Dermis microvascular lymphatic vessel endothelial cell (primary cell): Measurements from ENCODE around the gene KLHDC8A. TPM values are rescaled to one million over a fixed set of nuclear protein-coding genes. Genes with fewer than 3 reads are reported as not detected.
"Not testable (repeated sequence)": the region's sequence is repeated elsewhere in the genome, so short reads cannot be mapped to it uniquely, and the experiment has no call there.

Experiments used
- DNase-seq, 2 donors: peaks; one replicate each; pipeline versions ENCODE4 v3.0.0 to v3.0.0-alpha.2; 2010; ENCODE audit warnings: low read depth in 2 of 2
- total RNA-seq: library from RNA; depleted of rRNA; stranded (reverse); fragments of >200 nt; gene quantifications from 2 replicates; pipeline ENCODE4 v1.2.1, GENCODE V29; 2014

The KLHDC8A gene
- total RNA-seq, 1 donor from 2014 or later = not detected

- DNase-seq = peak; percentile 60 to 85
Measured at GRCh38 chr1:205298191-205298994, 58.3 kb downstream of the KLHDC8A start.

DNA sequence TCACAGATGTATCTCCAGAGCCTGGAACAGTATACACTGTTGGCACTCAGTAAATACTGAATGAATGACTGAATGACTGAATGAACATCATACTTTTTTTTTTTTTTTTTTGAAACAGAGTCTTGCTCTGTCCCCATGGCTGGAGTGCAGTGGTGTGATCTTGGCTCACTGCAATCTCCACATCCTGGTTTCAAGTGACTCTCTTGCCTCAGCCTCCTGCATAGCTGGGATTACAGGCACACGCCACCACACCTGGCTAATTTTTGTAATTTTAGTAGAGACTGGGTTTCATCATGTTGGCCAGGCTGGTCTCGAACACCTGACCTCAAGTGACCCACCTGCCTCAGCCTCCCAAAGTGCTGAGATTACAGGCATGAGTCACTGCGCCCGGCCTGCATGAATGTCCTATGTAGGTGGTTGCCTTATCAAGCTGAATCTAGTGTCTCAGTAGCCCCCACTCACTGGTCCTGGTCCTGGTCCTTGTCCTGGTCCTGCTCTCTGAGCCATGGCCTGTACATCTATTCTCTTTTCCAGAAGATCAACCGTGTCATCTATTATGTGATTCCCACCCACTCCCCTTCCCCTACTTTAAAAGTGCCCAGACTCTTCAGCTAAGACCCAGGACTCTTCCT, 59.1 kb downstream of the KLHDC8A start:
- not testable (repeated sequence) for DNase-seq

GRCh38 chr1:205296154-205296553, 60.6 kb downstream of the KLHDC8A start:
- no peak for DNase-seq

GRCh38 chr1:205294934-205295333, 61.8 kb downstream of the KLHDC8A start:
- no peak for DNase-seq

DNA sequence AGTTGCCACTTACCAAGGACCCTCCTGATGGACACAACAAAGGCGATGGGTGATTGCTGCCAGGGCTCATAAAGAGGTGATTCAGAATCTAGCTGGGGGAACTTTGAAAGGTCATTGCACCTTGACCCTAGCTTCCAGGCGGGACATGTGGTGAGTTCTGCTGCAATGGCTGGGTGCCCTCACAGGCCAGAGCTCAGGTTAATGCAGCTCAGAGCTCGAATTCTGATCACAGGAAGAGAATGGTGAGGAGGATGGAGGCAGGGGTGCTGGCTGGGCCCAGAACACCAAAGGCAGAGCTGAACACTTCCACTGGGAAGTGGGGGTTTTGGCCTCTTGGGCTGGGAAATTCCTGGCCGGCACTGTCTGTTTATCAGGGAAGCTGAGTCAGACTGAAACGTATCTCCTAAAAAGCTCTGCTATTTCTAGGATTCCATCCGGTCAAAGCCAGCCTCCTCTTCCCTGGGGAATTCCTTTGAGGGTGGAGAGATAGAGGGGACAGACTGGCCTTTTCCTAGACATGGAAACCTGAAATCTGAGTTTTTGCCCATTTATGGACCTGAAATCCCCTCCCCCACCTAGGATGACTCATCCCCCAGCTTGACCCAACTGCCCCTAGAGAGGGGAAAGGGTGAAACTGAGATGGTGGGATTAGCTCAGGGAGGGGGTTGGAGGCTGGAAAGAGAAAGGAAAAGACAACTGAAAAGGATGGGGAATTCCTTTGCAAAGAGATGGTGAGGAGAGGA, 62.4 kb downstream of the KLHDC8A start:
- peak; percentile 95 to 96 for DNase-seq

DNA sequence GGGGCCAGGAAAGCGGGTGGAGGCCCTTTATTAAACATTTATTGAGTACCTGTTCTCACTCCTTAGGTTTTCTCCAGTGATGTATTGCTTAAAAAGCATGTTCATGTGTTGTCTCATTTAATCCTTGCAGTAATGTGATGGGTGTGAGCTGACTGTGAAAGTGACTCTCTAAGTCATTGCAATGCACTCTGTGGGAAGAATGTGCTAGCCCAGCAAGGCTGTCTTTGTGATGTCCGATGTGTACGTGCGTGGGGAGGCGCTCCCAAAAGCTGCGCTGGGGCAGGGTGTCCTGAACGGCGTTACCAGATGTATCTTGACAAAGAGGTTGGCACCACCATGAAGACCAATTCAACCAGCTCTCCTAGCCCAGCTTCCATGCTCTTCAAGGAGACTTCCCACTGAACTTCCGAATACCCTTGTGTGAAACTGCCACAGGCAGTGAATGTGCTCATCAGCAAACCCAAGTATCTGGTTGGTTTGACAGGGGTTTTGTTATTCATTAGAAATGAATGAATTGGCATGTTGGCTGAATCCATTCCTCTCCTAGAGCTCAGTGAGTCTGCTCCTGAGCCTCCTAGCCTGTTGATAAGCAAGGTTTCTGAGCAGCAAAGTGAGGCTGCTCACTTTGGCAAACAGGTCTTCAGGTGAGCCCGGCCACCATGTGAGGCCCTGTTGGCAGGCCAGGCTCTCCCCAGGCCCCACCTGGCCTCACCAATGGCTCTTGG, 63.2 kb downstream of the KLHDC8A start:
- no peak for DNase-seq

DNA sequence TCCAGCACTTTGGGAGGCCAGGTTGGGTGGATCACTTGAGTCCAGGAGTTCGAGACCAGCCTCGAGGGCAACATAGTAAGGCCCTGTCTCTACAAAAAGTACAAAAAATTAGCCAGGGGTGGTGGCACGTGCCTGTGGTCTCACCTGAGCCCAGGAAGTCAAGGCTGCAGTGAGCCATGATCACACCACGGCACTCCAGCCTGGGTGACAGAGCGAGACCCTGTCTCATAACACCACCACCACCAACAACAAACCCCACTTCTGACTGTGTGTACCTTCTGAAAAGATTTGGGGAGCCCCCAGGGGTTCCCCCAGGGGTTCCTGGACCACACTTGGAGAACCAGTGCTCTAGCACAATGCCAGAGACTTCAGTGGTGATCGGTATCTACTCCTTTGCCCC, 65.1 kb downstream of the KLHDC8A start:
- no peak for DNase-seq

DNA sequence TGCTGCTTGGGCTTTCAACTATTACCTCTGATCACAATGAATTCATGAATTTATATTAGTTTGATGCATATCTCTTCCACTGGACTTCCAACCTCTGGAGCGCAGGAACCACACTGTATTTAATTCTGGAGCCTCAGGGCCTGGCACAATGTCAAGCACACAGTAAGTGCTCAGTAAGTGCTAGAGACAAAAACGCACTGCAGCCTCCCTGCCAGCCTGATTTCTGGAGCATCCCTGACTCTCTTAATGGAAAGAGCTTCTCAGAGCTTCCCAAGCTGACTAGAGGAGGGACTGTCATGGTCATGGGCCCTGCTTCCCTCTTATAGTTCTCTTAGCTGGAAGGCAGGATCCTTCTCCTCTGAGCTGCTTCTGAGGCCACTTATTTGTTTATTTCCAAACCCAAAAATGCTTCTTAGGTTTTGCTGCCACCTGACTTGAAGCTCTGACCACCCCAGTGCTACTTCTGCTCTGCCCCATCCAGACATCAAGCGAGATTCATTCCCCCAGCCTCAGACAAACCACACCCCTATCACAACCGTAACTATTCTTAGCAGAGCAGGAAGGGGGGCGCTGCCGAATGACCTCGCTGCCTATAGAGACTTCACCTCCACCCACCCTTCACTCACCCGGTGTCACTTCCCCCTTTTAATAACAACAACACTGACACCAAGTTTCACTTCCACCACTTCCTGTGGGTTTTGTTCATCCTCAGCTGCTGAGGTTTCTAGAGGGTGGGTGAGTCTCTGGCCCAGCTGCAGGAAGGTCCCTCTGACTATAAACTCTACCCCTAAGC, 68.8 kb downstream of the KLHDC8A start:
- DNase-seq = peak in 1 of 2 donors; percentile 65

DNA sequence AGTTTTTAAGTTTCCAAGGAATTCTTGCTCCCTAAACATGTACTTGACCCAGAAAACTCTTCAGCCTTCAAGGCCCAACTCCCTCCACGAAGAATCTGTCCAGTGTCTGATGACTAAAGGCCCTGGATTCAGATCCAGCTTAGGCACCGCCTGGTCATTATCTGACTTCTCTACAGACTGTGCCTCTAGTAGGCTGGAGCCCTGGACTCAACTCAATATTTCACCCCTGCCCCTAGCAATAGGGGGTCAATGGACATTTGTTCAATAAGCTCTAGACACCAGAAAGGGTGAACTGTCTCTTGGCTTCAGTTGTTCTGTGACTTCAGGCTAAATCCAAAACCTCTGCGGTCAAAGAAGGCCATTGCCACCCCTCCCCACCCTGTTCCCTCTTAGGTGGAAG, 69.6 kb downstream of the KLHDC8A start:
- DNase-seq = no peak

DNA sequence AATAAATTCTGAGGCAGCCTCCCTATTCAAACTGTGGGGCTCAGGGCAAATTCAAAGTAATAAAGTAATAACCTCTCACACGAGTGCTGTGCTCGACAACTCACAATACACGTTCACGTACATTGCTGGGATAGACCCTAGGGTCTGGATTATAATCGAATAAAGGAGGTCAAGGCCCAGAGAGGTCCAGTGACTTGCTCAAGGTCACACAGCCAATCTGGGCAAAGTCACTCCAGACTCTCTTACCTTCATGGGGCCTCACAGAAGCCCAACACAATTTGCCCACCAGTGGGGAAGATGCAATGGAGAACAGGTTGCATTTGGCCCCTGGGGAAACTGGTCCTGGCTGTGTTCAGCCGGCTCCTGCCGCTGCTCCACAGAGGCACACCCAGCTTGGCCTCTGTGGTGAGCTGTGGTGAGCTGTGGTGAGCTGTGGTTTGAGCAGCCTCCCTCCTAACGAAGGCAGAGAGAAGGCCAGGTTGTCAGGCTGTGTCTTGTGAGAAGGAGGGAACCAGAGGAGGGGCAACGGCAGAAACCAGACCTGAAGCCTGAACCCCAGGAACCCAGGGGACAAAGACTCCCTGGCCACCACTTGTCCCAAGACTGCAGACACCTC, 70.3 kb downstream of the KLHDC8A start:
- no peak for DNase-seq

Other genes starting within 250 kb of the KLHDC8A start
- gene RBBP5, start 234.9 kb downstream of the KLHDC8A start, total RNA-seq = 15.7 and 15.8 TPM in 2 replicates
- gene DSTYK, start 145.2 kb downstream of the KLHDC8A start, total RNA-seq = 9.8 and 11.3 TPM in 2 replicates
- gene TMCC2, start 129.0 kb downstream of the KLHDC8A start, total RNA-seq = 0.38 and 0.77 TPM in 2 replicates
- 3.1 and 3.5 TPM in 2 replicates for gene NUAK2, start 35.2 kb downstream of the KLHDC8A start, total RNA-seq
- gene LEMD1, start 65.1 kb upstream of the KLHDC8A start, total RNA-seq = 0.26 TPM in 1 of 2 replicates, not detected in the other
- gene BLACAT1, start 99.1 kb upstream of the KLHDC8A start, total RNA-seq = under 0.01 TPM in 1 of 2 replicates, not detected in the other
- gene CDK18, start 147.7 kb upstream of the KLHDC8A start, total RNA-seq = 0.25 and 0.39 TPM in 2 replicates